NOMO-1 treated with DMSO at 0.1 percent for 48 hours (cell line): ENCODE measurements around the gene CACNA2D3.

Experiments
- DNase-seq: peaks from one replicate; lab custom pipeline; 2025; ENCODE audit not compliant: unreplicated experiment; lab: John Stamatoyannopoulos, UW

Gene CACNA2D3

DNA sequence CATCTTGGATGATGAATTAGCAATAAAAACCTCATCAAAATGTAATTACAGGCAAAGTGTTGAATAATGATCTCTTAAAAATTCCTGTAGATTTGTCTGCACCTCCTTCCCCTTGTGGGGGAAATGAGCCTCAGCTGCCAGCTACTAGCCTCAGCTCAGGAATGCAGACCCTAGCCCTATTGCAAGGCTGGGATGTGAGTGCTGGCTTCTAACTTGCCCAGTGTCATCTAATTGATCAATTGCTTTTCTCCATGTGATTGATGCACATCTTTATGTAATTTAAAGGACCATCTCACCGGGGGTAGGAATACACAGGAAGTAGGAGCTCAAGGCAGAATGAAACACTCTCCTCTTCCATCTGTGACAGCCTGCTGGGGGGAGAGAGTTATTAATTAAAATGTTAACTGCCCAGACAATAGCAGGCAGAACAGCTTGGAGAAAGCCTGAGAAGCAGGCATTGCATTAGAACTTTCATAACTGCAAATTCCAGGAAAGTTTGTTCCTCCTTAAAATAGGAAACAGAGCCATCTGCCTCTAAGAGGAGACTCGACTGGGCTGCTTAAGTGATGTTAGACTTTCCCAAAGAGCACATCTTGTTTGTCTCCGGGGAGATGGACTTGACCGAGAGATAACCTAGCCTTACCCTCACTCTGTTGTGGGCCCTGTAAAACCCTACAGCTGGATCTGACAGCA, 735.9 kb downstream of the CACNA2D3 start:
- no peak for DNase-seq

DNA sequence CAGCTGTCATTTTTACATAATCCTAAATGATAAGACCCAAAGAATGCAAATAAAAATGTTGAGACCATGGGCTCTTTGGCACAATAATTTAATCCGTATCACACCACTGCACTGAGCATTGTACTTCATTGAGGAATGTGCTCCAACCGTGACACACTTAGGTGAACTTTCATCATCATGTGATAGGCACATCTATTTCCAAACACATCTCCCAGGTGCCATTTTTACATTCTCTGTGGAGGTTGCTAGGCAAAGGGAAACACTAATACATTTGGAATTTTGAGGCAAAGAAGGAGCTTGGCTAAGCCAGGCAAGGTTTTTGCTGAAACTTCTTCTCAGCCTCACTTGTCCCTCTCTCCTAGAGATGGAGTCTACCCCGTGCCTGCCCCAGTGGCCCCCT, 736.8 kb downstream of the CACNA2D3 start:
- no peak for DNase-seq

DNA sequence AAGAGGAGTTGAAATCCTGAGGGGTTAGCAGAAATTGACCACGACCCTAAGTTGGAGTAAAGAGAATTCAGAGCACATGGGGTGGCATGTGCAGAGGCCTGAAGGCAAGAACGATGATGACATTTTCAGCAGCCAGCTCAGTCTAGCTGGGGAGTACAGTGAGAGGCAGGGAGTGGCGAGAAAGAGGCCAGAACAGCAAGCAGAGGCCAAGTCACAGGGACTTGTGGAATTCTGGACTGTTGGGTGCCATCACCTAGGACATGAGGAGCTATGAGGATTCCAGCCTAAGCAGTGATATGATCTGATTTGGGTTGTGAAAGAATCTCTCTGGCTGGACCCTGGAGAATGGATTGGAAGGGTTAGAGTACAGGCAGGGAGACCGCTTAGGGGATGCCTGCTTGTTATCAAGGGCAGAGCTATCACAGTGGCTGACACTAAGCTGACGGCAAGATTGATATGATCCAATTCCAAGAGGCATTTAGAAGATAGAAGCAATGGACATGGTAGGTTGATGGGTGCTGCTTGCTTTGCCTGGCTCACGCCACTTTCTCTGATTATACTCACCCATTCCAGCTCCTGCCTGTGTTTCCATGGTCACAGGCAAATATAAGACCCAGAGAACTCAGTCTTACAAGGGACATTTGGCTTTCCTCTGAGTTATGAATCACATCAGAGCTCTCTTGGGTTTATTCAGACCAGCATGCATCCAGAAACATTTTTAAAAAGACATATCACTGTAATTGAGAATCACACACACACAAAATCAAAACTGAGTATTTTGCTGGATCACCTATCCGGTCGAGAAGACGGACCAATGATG, 739.1 kb downstream of the CACNA2D3 start:
- no peak for DNase-seq

DNA sequence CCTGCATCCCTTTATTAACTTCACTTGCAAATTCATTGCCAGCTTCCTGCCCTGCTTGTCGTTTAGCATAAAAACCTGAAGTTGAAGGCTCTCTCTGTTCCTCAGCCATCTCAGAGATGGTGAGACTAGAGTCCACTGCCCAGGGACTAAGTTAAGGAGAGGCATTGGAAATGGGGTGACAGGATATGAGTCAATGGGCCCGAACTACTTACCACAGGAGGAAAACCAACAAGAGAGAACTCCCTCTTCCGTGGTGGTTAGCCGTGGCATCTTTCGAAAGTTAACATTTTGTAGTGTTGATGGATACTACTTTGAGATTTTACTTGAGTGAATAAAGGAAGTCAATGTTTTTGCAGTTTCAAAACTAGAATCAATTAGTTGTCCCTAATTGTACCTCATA, 740.2 kb downstream of the CACNA2D3 start:
- peak; percentile 61 for DNase-seq

DNA sequence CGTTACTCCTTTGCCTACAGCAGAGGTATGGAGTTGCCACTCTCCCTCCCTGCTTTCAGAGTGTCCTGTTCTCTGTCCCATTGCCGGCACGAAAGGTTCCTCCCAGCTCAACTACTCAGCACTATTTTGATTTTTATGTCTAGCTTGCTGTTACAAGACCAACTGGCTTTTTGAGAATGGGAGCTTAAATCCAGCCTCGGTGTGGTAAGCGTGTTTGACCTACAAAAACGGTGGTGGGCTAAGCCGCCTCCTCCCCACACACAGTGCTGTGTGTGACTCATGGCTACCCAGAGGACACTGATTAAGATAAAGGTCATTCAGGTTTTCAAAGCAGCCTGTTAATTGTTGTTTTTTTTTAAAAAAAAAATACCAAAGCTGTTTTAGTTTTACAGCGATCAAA, 741.0 kb downstream of the CACNA2D3 start:
- DNase-seq = no peak

DNA sequence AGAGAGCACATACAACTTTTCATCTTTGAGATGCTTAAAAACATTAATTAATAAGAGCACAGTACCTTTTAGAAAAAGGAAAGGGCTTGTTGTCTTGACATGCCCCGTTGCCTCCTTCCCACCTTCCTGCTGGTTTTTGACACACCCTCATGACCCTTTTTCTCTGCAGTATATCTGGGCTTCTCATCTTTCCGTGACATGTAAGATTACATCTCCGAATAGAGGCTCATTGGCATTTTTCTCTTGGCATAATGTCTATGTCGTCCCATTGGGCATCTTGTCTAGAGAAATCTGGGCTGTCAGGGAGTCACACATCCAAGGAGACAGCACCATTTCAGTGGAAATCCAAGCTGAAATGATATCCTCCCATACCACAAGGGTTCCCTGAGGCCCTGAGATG, 741.4 kb downstream of the CACNA2D3 start:
- no peak for DNase-seq

DNA sequence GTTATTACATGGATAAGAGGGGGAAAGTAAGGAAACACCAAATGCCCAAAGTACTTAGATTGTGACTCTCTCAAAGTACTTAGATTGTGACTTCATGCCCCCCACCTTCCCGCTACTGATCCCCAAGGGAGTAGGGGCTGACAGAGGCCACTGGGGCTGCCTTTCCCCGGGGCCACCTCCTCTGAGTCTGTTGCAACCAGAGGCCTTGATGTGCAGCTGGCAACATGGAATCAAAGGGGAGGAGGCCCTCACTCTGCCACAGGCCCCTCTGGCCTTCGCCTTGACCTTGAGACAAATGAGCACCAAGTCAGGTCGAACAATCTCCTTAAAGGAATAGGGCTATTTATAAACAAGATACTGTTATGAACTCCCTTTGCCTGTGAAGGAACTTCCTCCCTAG, 743.0 kb downstream of the CACNA2D3 start:
- no peak for DNase-seq

DNA sequence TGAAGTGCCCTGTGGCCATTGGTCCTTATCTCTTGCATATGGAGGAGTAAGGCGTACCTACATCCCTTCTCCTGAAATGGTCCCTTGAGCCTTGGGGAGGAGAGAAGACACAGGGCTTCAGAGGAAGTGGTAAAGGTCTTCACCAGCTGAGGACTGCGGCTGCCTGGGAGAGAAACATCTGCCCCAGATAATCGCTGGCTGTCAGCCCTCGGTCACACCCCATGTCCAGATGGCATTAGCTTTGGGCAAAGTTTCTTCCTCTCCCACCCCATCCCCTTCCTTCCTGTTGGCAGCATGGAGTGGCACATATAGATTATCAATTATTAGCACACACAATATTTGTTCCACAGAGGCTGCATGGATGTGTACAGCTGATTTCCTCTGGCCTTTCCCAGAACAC, 743.9 kb downstream of the CACNA2D3 start:
- no peak for DNase-seq

DNA sequence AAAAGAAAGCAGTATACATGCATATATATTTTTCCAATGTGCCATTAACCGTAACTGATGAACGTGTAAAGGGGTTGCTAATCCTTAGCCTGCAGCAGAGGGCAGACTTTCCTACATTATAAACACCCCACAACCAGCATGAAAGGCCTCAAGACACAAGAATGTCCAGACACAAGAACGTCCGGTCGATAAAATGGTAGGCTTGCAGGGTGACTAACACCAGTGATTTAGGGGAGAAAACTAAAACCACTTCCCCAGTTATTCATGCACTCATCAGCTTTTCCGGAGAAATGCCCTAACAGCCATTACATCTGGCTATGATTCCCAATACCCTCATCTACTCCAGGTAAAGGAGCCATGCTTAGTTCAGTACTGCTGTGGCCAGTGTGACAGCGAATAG, 748.1 kb downstream of the CACNA2D3 start:
- DNase-seq = peak; percentile 46

DNA sequence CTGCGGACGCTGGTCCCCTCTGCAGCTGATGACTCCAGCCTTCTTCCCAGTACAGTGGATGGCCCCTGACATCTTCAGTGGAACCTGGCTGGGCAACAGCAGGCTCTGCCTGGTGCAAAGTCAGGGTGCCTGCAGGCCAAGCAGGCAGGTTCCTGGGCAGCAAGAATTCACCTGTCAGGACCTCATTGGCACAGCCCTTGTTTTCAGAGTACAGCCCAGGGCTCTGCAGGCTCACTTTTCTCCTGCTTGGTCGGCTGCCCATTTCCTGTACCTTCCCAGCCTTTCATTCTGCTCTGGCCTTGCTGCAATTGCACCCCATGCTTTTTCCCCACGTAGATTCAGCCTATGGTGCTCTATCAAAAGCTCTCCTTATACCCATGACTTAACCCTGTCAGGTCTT, 749.5 kb downstream of the CACNA2D3 start:
- no peak for DNase-seq

DNA sequence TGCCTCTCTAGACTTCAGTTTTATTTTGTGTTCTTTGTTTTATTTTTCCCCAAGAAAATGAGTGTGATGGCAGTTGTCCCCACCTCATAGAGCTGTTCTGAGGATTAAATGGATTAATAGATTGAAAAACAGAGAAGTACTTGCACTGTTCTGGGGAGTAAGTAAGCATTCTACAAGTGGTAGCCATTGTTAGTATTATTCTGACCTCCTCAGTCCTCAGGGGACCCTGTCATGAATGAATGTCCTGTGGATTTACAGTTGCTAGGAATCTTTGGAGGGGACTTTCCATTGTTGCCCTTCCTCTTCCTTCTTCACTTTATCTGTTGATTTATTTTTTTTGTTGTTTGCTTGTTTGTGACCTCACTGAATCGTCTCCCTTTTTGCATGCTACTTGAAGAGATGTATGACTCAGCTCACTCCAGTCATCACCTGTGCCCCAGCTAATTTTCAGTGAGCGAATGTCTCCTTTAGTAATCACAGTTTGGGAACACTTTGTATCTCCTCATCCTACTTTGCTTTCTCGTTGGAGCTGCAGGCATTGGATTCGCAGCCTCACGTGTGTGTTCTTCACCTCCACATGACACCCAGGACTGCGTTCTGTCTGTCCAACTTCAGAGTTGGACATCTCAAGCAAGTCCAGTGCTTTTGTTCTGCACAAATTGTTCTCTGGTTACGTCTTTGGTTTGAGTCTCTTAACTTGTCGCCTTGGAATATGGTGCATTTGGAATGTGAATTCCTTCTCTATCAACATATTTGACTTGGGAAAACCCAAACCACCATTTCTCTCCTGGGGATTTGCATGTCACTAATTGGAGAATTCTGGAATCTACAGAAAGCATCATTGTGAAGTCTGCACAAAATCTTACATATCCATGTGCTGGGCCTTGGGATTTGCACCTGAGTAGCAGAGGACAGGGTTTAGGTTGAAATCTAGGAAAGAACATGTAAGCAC, 751.0 kb downstream of the CACNA2D3 start:
- DNase-seq = no peak

DNA sequence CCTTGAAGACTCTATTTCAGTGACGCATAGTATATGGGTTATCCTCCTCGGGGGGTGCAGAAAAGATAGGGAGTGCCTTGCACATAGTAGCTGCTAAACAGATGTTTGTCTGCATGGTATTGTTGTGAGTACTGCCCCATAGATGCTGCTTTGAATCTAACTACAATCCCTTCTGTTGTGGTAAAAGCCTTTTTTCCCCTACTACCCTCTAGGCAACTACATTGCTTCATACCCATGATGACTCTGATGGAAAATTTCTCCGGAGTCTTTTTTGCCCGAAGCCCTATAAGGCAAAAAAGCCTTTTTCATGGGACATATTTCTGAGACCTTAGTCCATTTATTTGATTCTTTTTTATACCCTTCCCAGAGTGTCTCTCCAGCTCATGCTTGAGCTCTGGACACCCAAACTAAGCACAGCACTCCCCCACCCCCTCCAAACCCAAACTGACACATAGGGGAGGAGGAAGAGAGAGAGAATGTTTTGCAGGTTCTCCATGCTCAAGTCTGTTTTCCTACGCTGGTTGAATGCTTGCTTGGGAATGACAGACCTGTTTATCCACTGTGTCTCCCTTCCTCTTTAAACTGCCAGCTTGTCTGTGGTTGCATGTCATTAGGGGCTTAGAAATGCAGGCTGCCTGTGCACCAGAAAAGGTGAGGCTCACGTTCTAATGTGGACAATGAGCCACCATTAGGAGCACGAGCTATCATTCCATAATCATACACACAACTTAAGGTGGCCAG, 752.6 kb downstream of the CACNA2D3 start:
- DNase-seq = no peak

DNA sequence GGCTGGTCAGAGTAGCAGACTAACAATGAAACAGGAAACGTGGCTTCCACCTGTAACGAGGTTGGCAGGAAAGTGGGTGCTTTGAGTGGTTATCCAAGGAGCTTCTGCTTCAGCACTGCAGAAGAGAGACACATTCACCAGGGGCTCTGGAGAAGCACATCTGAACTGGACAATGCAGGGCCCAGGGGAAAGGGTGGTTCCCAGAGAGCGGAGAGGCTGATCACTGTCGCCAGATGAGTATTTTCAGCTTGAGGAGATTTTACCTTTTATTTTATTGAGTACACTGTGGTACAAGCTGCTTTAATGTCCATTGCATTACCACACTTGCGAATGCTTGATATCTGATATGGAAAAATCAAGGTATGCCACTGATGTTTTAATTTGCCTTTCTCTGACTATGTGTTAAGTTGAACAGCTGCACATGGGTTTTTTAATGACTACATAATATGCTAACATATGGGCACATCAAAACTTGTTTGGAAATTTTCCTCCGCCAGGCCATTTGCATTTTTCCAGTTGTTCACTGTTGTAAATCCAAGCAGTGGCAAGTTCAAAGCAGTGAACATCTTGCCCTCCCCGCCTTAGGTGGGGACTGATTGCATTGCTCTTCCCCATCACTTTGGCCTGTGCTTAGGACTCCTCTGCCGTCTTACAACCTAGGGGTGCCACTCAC, 753.4 kb downstream of the CACNA2D3 start:
- no peak for DNase-seq

DNA sequence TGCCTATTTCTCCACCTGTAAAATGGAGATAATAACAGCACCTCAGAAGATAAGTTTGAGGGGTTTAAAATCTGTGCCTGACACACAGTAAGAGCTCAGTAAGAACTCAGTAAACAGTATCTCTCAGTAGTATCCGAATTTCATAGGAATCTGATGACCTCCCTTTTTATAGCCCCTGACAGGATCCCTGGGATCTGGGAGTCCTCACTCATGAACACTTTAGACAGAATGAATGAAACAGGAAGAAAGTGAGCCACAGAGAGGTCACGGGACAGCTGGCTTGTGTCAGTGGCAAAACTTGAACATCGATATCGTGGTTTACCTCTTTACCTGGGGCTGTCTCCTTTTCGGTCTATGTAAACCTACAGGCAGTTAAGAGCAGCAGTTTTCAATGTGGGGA, 754.3 kb downstream of the CACNA2D3 start:
- DNase-seq = no peak

DNA sequence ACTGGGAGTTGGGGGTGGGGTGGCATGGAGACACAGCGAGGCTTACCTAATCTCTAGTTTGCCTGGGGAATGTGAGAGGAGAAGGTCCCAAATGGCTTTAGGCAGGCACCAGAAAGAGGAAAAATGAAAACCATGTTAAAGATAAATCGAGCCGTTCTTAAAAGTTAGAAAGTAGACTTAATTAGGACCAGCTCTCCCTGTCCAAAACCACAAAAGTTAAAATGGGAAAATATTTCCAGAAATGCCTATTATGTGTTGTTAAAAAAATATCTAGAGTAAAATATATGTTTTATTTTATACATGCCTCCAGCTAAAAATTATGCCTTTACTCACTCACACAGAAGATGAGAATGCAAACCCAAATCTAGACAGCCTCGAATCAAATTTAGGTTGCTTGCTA, 755.4 kb downstream of the CACNA2D3 start:
- no peak for DNase-seq

DNA sequence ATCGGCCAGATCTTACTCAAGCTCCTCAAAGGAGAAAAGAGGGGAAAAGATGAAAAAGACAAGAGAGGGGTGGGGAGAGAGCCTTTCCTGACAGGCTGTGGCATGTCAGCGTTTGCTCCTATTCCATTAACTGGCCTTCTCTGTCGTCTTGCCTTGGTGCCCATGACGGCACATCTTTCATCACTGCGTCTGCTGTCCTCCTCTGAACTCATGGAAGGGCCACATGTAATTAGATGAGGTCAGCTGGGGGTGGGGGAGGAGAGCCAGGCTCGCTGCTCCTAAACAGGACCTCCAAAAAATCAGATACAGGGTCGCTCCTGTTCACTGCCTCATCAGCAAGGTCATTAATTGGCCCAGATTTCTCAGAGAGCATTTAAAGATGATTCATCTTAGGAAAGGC, 755.8 kb downstream of the CACNA2D3 start:
- DNase-seq = no peak

DNA sequence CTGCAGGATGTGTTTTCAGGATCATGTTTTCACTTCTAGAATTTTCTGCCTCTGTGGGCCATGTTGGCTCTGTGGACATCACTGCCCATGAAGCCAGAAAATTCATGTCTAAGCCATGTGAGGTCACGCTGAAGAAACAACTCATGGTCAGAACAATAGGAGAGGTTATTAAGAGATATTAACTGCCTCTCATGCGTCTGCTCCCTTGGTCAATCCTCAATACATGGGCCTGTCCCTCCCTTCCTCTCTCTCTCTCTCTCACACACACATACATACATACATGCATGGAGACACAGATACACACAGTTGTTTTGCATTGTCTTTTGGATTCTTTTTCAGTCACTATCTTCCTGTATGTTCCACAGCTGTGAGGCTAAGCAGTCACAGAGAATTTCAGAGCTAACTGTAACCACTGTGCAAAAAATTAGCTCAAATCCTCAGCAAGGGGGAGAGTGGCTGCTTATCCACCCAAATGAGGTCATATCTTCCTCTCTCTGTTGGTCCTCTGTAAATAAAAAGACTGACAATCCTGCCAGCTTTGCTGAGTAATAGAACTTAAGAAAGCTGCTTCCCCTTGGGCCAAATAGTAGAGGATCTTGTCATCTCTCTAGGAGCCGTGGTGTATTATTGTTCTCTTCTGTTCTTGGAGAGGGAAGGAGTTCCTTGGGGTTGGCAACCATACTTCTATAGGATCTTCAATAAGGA, 759.9 kb downstream of the CACNA2D3 start:
- DNase-seq = no peak

DNA sequence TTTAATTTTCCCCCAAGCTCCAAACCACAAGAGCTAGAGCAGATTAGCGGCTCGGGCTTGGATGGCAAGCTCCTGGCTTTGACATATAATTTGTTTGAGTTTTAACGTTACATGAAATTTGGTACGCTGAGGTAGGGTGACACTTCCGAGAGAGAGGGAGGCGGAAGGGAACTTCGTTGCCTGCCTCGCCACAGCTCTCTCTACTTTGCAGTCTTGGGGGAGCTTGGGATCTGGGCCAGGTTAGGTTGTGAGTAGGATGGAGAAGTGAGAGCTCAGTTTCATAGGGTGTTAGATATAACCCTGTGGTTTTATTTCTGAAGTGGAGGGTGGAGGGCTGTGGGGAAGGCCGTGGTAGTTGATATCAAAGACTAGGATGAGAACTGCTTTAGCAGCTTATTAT, 765.8 kb downstream of the CACNA2D3 start:
- no peak for DNase-seq

DNA sequence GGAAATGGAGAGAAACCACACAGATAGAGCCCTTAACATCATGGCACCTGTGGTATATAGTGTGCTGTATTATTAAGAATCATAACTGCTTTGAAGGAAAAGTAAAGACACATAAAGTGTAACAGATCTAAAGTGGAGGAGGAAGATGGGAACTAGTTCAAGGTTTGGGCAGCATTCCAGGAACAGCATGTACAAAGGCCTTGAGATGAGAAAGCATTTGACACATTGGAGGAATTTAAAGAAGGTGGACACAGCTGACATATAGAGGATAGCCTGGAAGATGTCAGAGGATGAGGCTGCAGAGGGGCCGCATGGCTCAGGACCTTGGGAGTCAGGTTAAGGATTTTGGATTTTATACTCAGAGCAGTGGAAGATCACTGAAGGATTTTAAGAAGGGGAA, 766.5 kb downstream of the CACNA2D3 start:
- DNase-seq = no peak

DNA sequence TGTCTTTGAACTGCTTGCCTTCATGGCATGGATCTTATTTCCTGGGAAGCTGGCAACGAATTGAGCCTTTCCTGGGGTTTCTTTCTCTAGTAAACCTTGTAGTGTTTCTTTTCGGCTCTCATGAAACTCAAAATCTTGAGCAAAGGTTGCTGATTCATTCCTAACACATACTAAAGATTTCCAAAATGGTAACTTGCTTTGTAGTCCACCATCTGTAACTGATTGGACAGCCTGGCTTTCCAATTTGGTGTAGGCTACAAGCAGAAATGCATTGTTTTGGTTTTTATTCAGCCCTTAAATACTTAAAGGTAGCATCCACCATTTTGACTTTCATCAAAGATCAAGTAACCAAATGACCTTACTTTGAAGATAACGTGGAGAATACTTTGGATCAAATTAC, 767.4 kb downstream of the CACNA2D3 start:
- DNase-seq = no peak
